Kidney epithelial cell (primary cell): ENCODE measurements around the gene SMARCB1. TPM values are rescaled to one million over a fixed set of nuclear protein-coding genes. Genes with fewer than 3 reads are reported as not detected.
"Not testable (repeated sequence)": the region's sequence is repeated elsewhere in the genome, so short reads cannot be mapped to it uniquely, and the experiment has no call there.

Source experiments
- DNase-seq: peaks from one replicate; pipeline ENCODE4 v3.0.0-alpha.2; 2010; ENCODE audit warnings: low read depth
- H3K27me3 ChIP-seq: 2 replicates; pipeline ENCODE4 v1.6.0; 2011; ENCODE audit warnings: low read length; ENCODE audit not compliant: control insufficient read depth, insufficient read depth
- H3K36me3 ChIP-seq: 2 replicates; pipeline ENCODE4 v1.5.1; 2011; ENCODE audit warnings: low read length; ENCODE audit not compliant: control insufficient read depth, insufficient read depth
- H3K4me3 ChIP-seq: 2 replicates; pipeline ENCODE4 v1.5.1; 2011; ENCODE audit warnings: low read depth, mild to moderate bottlenecking, control low read depth, low read length
- CTCF ChIP-seq: IDR thresholded peaks from 2 replicates; pipeline ENCODE4 v1.5.1; 2011; ENCODE audit warnings: mild to moderate bottlenecking, moderate library complexity, low read length, control low read depth, inconsistent platforms; ENCODE audit not compliant: insufficient read depth, poor library complexity, severe bottlenecking
- total RNA-seq: library from RNA; depleted of rRNA; stranded (reverse); fragments of >200 nt; gene quantifications from 2 replicates; pipeline ENCODE4 v1.2.3, GENCODE V29; 2015

SMARCB1 gene
- total RNA-seq, 1 donor from 2014 or later, result 168 TPM

GRCh38 chr22:23857606-23858483 is 71.1 kb downstream of the SMARCB1 start, which contains the start of gene SLC2A11:
Gene SLC2A11 (plus strand): TSS chr22:23857875. CDS start chr22:23858000, 125 bp downstream.
- peak; percentile 90 for DNase-seq
- TF ChIP-seq CTCF, result peak; percentile 38
- Histone ChIP-seq H3K36me3 (no peaks in the 10 kb centered on the region), H3K4me3 (peak within 1 kb of the TSS; percentile 65), H3K27me3 (no peaks in the 10 kb centered on the region)

- no peak for DNase-seq
- no peak for TF ChIP-seq CTCF
- Histone ChIP-seq H3K27me3 (no peaks in the 10 kb centered on the region), H3K4me3 (peak overlapping the region; percentile 65), H3K36me3 (no peaks in the 10 kb centered on the region)
These were observed 71.7 kb downstream of the SMARCB1 start for GRCh38 chr22:23858484-23858815.

GRCh38 chr22:23859201-23859600 is 72.4 kb downstream of the SMARCB1 start:
- Histone ChIP-seq H3K27me3 (no peaks in the 10 kb centered on the region), H3K36me3 (peaks cover 2% of the 10 kb centered on the region), H3K4me3 (no peak overlapping the region)
- no peak for DNase-seq
- TF ChIP-seq CTCF, result no peak

- DNase-seq, H3K4me3 ChIP-seq, H3K36me3 ChIP-seq, H3K27me3 ChIP-seq: not testable (repeated sequence)
These were observed 73.4 kb downstream of the SMARCB1 start for GRCh38 chr22:23860187-23860586.

GRCh38 chr22:23862103-23862502 is 75.3 kb downstream of the SMARCB1 start:
- Histone ChIP-seq H3K36me3 (peaks cover 3% of the 10 kb centered on the region), H3K4me3 (no peak overlapping the region), H3K27me3 (no peaks in the 10 kb centered on the region)
- DNase-seq, result no peak
- TF ChIP-seq CTCF, result peak; percentile 63

GRCh38 chr22:23864499-23865154 is 77.9 kb downstream of the SMARCB1 start:
- H3K36me3 ChIP-seq, H3K4me3 ChIP-seq, DNase-seq, H3K27me3 ChIP-seq: not testable (repeated sequence)
